PC-9 (cell line): ENCODE measurements around the gene SYPL2.

Experiments used
- EZH2 ChIP-seq: fragments of 200-600 bp; sonication (generic); IDR thresholded peaks from 2 replicates; pipeline ENCODE4 v1.8.0; 2017; ENCODE audit warnings: antibody characterized with exemption, low read depth
- TF ChIP-seq, protein P1 (sequence below): fragments of 200-600 bp; sonication (generic); conservative IDR thresholded peaks from 2 replicates; pipeline ENCODE4 v1.6.1; 2017; ENCODE audit warnings: mixed run types, antibody characterized with exemption, mild to moderate bottlenecking, moderate library complexity

DNA sequence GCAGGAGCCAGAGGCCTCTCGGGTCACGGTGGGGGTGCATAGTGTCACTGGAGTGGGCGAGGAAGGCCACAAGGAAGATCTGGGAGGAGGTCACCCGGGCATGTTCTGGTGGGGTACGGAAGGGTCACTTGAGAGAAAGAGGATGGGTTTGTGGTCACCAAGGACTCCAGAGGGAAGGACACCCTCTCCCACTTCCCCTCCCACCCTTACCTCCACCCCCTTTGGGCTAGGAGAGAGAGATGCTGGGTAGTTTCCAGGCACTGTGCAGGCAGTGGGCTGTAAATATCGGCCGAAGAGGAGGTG is 42.5 kb downstream of the SYPL2 start:
- TF ChIP-seq EZH2: no peak
- TF ChIP-seq, protein P1, sequence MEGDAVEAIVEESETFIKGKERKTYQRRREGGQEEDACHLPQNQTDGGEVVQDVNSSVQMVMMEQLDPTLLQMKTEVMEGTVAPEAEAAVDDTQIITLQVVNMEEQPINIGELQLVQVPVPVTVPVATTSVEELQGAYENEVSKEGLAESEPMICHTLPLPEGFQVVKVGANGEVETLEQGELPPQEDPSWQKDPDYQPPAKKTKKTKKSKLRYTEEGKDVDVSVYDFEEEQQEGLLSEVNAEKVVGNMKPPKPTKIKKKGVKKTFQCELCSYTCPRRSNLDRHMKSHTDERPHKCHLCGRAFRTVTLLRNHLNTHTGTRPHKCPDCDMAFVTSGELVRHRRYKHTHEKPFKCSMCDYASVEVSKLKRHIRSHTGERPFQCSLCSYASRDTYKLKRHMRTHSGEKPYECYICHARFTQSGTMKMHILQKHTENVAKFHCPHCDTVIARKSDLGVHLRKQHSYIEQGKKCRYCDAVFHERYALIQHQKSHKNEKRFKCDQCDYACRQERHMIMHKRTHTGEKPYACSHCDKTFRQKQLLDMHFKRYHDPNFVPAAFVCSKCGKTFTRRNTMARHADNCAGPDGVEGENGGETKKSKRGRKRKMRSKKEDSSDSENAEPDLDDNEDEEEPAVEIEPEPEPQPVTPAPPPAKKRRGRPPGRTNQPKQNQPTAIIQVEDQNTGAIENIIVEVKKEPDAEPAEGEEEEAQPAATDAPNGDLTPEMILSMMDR: no peak
